Muscle layer of colon (tissue), 2 donors: ENCODE results near the gene CCDC141.

Experiments
- H3K27ac ChIP-seq: one replicate; pipeline ENCODE4 v1.7.0; 2013; ENCODE audit warnings: low read depth, mild to moderate bottlenecking, low read length, moderate library complexity
- H3K27me3 ChIP-seq, 2 donors: one replicate each; pipeline ENCODE4 v1.7.0; 2013; ENCODE audit warnings: low read length in 2 of 2, mild to moderate bottlenecking in 2 of 2; ENCODE audit not compliant: insufficient read depth in 2 of 2, control insufficient read depth in 1 of 2
- H3K36me3 ChIP-seq: one replicate; pipeline ENCODE4 v1.7.0; 2013; ENCODE audit warnings: mild to moderate bottlenecking, low read length; ENCODE audit not compliant: insufficient read depth
- H3K4me1 ChIP-seq: one replicate; pipeline ENCODE4 v1.7.0; 2013; ENCODE audit warnings: mild to moderate bottlenecking, low read length; ENCODE audit not compliant: insufficient read depth
- H3K4me3 ChIP-seq, 2 donors: one replicate each; pipeline ENCODE4 v1.7.0; 2013; ENCODE audit warnings: low read length in 2 of 2, low read depth in 1 of 2, mild to moderate bottlenecking in 1 of 2, moderate library complexity in 1 of 2
- H3K9ac ChIP-seq: one replicate; pipeline ENCODE4 v1.7.0; 2013; ENCODE audit warnings: low read length
- H3K9me3 ChIP-seq: one replicate; pipeline ENCODE4 v1.7.0; 2013; ENCODE audit warnings: mild to moderate bottlenecking, low read length
- donor health status: abdominal sarcoma.
- donor health status: Adenocarcinoma of cecum.

CCDC141 gene

GRCh38 chr2:178836807-178837206 lies 213.1 kb downstream of the CCDC141 start:
- H3K36me3 ChIP-seq: no peaks in the 10 kb centered on the region
- H3K4me3 ChIP-seq: no peak overlapping the region
- H3K4me1 ChIP-seq: no peaks in the 10 kb centered on the region
- no peak overlapping the region for H3K27ac ChIP-seq
- H3K27me3 ChIP-seq: no peaks in the 10 kb centered on the region
- H3K9me3 ChIP-seq: no peaks in the 10 kb centered on the region
- H3K9ac ChIP-seq: no peak overlapping the region

- no peaks in the 10 kb centered on the region for H3K36me3 ChIP-seq
- no peaks in the 10 kb centered on the region for H3K4me1 ChIP-seq
- H3K9ac ChIP-seq: no peak overlapping the region
- H3K4me3 ChIP-seq: no peak overlapping the region
- no peaks in the 10 kb centered on the region for H3K9me3 ChIP-seq
- no peaks in the 10 kb centered on the region for H3K27me3 ChIP-seq
- no peak overlapping the region for H3K27ac ChIP-seq
These were observed 215.9 kb downstream of the CCDC141 start for GRCh38 chr2:178834086-178834485.

- Histone ChIP-seq H3K36me3 (no peaks in the 10 kb centered on the region), H3K27ac (no peak overlapping the region), H3K4me1 (no peaks in the 10 kb centered on the region), H3K27me3 (no peaks in the 10 kb centered on the region), H3K4me3 (no peak overlapping the region), H3K9me3 (no peaks in the 10 kb centered on the region), H3K9ac (no peak overlapping the region)
These were observed 216.6 kb downstream of the CCDC141 start for GRCh38 chr2:178833382-178833781.

- H3K36me3 ChIP-seq: no peaks in the 10 kb centered on the region
- H3K9ac ChIP-seq: no peak overlapping the region
- H3K4me1 ChIP-seq: no peaks in the 10 kb centered on the region
- no peaks in the 10 kb centered on the region for H3K27me3 ChIP-seq
- H3K9me3 ChIP-seq: no peaks in the 10 kb centered on the region
- no peak overlapping the region for H3K4me3 ChIP-seq
- no peak overlapping the region for H3K27ac ChIP-seq
These were observed 219.5 kb downstream of the CCDC141 start for GRCh38 chr2:178830451-178830850.

GRCh38 chr2:178829981-178830380 lies 220.0 kb downstream of the CCDC141 start:
- Histone ChIP-seq H3K9me3 (no peaks in the 10 kb centered on the region), H3K27me3 (no peaks in the 10 kb centered on the region), H3K36me3 (no peaks in the 10 kb centered on the region), H3K27ac (no peak overlapping the region), H3K4me3 (no peak overlapping the region), H3K9ac (no peak overlapping the region), H3K4me1 (no peaks in the 10 kb centered on the region)

GRCh38 chr2:178829299-178829960 lies 220.5 kb downstream of the CCDC141 start:
- no peaks in the 10 kb centered on the region for H3K4me1 ChIP-seq
- no peaks in the 10 kb centered on the region for H3K36me3 ChIP-seq
- no peaks in the 10 kb centered on the region for H3K27me3 ChIP-seq
- H3K9ac ChIP-seq: no peak overlapping the region
- no peak overlapping the region for H3K4me3 ChIP-seq
- no peak overlapping the region for H3K27ac ChIP-seq
- H3K9me3 ChIP-seq: no peaks in the 10 kb centered on the region

- no peaks in the 10 kb centered on the region for H3K27me3 ChIP-seq
- no peak overlapping the region for H3K27ac ChIP-seq
- H3K36me3 ChIP-seq: no peaks in the 10 kb centered on the region
- no peaks in the 10 kb centered on the region for H3K9me3 ChIP-seq
- no peak overlapping the region for H3K9ac ChIP-seq
- H3K4me1 ChIP-seq: no peaks in the 10 kb centered on the region
- no peak overlapping the region for H3K4me3 ChIP-seq
These were observed 221.5 kb downstream of the CCDC141 start for GRCh38 chr2:178828486-178828881.

- no peak overlapping the region for H3K9ac ChIP-seq
- H3K4me1 ChIP-seq: no peaks in the 10 kb centered on the region
- H3K27me3 ChIP-seq: no peaks in the 10 kb centered on the region
- H3K9me3 ChIP-seq: no peaks in the 10 kb centered on the region
- no peaks in the 10 kb centered on the region for H3K36me3 ChIP-seq
- no peak overlapping the region for H3K27ac ChIP-seq
- no peak overlapping the region for H3K4me3 ChIP-seq
These were observed 222.0 kb downstream of the CCDC141 start for GRCh38 chr2:178827739-178828485.

- Histone ChIP-seq H3K4me3 (no peak overlapping the region), H3K27me3 (no peaks in the 10 kb centered on the region), H3K9ac (no peak overlapping the region), H3K36me3 (no peaks in the 10 kb centered on the region), H3K27ac (no peak overlapping the region), H3K9me3 (no peaks in the 10 kb centered on the region), H3K4me1 (no peaks in the 10 kb centered on the region)
These were observed 222.8 kb downstream of the CCDC141 start for GRCh38 chr2:178827111-178827510.

GRCh38 chr2:178825183-178825582 lies 224.8 kb downstream of the CCDC141 start:
- Histone ChIP-seq H3K4me1 (no peaks in the 10 kb centered on the region), H3K9ac (no peak overlapping the region), H3K4me3 (no peak overlapping the region), H3K9me3 (no peaks in the 10 kb centered on the region), H3K27ac (no peak overlapping the region), H3K36me3 (no peaks in the 10 kb centered on the region), H3K27me3 (no peaks in the 10 kb centered on the region)

- Histone ChIP-seq H3K4me1 (no peaks in the 10 kb centered on the region), H3K36me3 (no peaks in the 10 kb centered on the region), H3K27ac (no peak overlapping the region), H3K4me3 (no peak overlapping the region), H3K9me3 (no peaks in the 10 kb centered on the region), H3K27me3 (no peaks in the 10 kb centered on the region), H3K9ac (no peak overlapping the region)
These were observed 225.8 kb downstream of the CCDC141 start for GRCh38 chr2:178824181-178824580.

- no peak overlapping the region for H3K4me3 ChIP-seq
- H3K27ac ChIP-seq: no peak overlapping the region
- no peaks in the 10 kb centered on the region for H3K4me1 ChIP-seq
- H3K36me3 ChIP-seq: no peaks in the 10 kb centered on the region
- H3K27me3 ChIP-seq: no peaks in the 10 kb centered on the region
- no peak overlapping the region for H3K9ac ChIP-seq
- H3K9me3 ChIP-seq: no peaks in the 10 kb centered on the region
These were observed 229.9 kb downstream of the CCDC141 start for GRCh38 chr2:178819992-178820391.
